NCI-H1436 treated with DMSO at 0.1 percent for 48 hours (cell line): ENCODE data around the gene GIPC2.
"Not testable (repeated sequence)": the region's sequence is repeated elsewhere in the genome, so short reads cannot be mapped to it uniquely, and the experiment has no call there.

Experiments used
- DNase-seq: peaks from one replicate; lab custom pipeline; 2025; lab: John Stamatoyannopoulos, UW

The GIPC2 gene

DNA sequence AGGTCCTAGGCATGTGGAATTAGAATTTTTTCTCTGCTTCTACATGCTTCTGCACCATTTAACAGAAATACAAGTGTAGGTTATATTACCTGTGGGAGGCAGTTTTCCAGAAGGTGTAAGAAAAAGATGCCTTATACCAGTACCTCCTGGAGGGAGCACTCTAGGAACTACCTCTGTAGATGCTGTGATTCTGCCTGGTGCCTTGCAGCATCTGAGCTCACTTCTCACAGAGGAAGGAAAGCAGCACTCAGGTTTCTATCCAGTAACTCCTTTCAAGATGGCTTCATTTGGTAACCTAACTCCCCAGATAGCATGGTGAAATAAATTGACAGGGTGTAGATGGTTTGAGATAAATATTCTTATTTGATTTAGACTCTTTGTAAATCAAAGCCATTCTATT is 50.3 kb downstream of the GIPC2 start:
- DNase-seq = no peak

DNA sequence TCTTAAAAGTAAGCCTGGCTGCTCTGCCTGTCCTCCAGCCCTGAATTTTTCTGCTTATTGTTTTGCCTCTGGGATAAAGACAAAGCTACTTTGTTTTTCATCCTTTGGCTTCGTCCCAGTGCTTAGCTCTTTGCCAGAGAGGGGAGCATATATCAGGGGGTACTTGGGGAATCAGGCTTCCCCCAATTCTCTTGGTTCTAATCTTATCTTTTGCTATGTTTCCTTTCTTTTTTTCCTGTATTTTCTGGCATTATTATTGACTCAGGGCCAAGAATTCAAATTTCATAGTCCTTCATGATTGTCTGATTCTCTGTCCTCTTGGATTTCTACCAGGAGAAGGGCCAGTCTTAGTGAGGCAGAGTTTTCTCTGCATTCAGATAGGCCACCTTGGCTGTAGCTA is 51.2 kb downstream of the GIPC2 start:
- no peak for DNase-seq

DNA sequence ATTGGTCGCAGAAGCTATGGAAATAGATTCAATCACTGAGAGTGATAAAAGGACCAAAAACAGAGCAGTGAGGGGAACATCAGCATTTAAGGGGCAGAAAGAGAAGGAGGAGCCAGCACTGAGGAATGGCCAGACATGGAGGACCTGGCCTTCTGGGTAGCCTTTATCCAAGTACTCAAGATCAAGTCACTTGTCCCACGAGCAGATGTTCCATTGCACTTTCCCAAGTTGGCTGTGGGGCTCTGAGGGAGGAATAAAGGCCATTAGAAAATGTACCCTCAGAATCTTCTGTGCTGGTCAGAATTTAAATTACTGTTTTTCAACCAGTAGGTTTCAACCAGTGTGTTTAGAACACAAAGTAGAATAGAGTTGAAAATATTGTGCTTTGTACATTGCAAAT is 55.3 kb downstream of the GIPC2 start:
- no peak for DNase-seq

DNA sequence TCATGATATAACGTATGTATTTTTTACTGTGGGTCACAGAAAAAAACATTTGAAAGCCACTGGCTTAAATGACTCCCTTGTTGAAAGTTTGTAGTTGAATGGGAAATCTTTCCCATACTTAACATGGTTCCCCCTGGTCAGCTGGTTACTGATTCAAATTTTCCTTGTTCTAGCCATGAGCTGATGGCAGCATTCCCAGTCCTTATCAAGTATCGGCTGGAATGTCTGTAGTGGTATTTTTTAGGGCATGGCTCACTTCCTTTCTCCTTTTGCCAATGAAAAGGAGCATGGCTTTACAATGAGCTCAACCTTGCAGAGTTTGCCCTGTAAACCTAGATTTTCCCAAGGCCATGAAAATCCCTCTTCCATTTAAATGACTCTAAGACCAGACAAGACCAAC is 55.7 kb downstream of the GIPC2 start:
- DNase-seq = no peak

DNA sequence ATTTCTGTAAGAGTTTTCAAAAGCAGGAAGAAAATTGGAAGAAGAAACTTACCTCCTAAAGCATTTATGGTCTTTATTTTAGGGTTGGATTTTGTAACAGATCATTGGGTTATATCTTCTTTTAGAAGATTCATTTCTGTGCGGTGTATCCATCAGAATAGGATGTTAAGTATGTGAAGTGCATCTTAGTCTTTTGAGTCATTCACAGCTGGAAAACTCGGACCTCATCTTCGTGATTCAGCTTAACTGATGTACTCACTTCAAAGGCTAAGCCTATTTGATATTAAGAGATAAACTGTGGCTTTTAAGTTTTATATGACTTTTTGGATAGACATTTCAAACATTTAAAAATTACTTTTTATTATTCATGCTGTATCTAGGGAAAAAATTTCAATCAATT is 56.3 kb downstream of the GIPC2 start:
- no peak for DNase-seq

DNA sequence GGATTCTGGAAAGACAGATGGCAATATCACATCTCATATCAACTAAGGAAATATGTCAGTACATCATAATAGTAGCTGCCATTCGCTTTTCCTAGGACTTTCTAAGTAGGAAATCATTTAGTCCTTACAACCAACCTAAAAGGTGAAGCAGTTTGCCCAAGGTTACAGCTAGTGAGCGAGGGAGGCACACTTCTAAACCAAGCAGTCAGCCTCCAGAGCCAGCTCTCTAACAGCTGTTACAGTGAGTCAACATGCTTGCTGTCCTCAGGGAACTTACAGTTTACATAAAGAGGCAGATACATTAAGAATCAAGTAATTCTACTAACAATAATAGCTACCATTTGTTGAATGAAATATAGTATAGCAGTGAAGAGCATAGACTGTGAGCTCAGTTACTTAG is 57.1 kb downstream of the GIPC2 start:
- DNase-seq = no peak

DNA sequence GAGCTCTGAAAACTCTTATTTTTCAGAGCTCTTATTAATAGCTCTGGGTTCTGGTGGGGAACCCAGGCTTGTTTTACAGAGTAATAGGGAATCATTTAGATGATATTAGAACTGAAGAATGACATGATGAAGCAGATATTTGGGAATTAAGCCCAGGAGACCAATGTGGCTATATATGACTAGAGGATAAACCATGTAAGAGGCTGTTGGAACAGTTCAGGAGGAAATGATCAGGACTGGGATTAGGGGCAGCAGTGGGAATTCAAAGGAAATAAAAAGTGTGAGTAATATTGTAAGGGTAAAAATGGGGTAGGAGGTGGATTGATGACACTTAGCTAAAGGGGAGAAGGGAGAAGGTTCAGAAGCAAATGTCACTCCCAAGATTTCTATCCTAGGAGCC is 58.6 kb downstream of the GIPC2 start:
- no peak for DNase-seq

DNA sequence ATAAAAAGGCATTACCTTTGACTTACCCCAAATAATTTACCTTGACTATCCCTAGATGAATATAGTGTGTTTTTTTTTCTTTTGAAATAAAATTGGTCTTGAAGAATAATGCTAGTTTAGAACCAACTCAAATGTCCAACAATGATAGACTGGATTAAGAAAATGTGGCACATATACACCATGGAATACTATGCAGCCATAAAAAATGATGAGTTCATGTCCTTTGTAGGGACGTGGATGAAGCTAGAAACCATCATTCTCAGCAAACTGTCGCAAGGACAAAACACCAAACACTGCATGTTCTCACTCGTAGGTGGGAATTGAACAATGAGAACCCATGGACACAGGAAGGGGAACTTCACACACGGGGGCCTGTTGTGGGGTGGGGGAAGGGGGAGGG is 63.9 kb downstream of the GIPC2 start:
- not testable (repeated sequence) for DNase-seq

DNA sequence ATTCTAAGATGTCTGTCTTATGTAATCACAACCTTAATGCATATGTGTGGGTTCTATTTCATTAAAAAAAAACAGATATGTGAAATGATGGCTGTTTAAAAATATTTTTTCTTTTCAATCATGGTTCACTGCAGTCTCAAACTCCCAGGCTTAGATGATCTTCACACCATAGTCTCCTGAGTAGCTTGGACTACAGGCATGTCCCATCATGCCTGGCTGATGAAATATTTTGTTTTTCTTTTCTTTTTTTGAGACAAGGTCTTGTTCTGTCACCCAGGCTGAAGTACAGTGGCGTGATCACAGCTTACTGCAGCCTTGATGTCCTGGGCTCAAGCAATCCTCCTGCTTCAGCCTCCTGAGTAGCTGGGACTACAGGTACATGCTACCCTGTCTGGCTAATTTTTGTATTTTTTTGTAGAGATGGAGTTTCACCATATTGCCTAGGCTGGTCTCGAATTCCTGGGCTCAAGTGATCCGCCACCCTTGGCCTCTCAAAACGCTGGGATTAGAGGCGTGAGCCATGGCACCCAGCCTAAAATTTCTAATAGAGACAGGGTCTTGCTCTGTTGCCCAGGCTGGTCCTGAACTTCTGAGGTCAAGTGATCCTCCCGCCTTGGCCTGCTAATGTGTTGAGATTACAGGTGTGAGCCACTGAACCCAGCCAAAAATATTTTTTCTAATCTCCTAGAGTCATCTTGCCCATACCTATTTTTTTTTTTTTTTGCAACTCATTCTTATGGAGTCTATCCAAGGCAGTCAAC is 67.6 kb downstream of the GIPC2 start:
- DNase-seq = no peak

DNA sequence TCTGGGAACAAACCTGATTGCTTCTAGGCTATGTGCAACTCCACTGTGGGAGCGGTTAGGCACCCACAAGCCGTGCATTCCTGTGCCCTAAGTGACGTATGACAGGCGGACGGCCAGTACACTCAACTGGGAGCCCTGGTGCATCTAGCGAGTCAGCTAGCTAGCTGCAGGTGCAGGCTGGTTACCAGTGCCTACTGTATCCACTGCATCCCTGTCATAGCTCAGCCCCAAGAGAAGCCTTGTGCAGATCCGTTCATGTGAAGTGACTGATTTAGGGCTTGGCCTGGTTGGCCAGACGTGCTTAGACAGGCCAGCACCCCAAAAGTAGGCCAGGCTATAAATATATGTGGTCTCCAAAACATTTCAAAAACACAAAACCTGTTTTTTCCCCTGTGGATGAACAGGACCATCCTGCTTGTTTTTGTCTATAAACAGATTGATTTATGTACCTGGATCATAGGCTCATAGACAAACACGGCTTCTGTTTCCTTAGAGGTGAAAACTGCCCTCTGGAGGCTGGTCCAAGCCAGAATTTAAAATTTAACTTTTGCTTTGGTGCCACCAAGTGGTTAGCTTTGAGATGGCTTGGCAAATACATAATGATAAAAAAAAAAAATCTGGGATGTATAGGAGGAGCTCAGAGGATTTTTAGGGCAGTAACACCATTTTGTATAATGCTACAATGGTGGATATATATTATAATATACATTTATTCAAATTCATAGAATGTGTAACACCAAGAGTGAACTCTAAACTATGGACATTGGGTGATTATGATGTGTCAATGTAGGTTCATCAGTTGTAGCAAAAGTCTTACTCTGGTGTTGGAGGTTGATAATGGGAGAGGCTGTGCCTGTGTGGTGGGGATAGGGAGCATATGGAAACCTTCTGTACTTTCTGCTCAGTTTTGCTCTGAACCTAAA is 68.5 kb downstream of the GIPC2 start:
- DNase-seq = no peak

DNA sequence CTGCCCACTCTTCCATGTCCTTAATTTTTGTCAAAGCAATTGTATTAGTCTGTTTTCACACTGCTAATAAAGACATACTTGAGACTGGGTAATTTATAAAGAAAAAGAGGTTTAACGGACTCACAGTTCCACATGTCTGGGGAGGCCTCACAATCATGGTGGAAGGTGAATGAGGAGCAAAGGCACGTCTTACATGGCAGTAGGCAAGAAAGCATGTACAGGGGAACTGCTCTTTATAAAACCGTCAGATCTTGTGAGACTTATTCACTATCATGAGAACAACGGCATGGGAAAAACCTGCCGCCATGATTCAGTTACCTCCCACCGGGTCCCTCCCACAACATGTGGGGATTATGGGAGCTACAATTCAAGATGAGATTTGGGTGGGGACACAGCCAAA is 74.7 kb downstream of the GIPC2 start:
- DNase-seq = not testable (repeated sequence)

DNA sequence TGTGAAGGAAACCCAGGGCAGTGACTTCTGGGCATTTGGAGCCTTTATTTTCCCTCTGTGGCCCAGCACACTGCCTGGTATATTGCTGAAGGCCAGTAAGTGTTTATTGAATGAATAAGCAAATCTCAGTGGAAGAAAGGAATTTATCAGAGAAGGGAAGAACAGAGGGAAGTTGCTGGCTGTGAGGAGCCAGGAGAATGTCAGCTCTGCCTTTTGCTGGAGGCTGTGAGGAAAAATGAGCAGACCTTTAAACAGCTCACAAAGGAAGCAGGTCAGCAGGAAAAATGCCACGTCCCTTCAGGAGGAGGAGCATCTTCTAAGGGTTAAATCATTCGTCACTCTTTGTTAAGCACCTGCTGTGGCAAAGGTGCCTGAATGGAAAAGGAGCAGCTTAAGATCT is 75.9 kb downstream of the GIPC2 start:
- no peak for DNase-seq

DNA sequence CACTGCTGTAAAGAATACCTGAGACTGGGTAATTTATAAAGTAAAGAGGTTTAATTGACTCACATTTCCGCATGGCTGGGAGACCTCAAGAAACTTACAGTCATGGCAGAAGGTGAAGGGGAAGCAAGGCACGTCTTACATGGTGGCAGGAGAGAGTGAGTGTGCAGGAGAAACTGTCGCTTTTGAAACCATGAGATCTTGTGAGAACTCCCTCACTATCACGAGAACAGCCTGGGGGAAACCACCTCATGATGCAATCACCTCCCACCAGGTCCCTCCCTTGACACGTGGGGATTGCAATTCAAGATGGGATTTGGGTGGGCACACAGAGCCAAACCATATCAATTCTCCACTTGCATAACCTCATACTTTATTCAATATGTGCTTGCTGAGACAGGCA is 76.6 kb downstream of the GIPC2 start:
- DNase-seq = no peak

DNA sequence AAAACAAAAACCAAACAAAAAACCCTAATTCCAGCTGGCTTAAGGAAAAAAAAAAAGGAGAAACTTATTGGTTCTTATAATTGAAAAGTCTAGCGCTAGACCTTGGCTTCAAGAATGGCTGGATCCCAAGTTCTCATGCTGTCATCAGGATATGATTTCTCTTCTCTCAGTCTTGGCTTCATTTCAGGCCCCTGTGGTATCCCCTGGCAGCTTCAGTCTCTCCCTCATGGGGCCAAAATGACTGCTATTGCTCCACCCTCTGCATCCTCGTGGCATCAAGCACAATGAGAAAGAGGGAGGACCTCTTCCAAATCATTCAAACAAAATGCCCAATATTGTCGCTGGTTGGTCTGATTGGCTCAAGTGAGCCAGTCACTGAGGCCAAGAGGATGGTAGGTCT is 80.7 kb downstream of the GIPC2 start:
- no peak for DNase-seq

DNA sequence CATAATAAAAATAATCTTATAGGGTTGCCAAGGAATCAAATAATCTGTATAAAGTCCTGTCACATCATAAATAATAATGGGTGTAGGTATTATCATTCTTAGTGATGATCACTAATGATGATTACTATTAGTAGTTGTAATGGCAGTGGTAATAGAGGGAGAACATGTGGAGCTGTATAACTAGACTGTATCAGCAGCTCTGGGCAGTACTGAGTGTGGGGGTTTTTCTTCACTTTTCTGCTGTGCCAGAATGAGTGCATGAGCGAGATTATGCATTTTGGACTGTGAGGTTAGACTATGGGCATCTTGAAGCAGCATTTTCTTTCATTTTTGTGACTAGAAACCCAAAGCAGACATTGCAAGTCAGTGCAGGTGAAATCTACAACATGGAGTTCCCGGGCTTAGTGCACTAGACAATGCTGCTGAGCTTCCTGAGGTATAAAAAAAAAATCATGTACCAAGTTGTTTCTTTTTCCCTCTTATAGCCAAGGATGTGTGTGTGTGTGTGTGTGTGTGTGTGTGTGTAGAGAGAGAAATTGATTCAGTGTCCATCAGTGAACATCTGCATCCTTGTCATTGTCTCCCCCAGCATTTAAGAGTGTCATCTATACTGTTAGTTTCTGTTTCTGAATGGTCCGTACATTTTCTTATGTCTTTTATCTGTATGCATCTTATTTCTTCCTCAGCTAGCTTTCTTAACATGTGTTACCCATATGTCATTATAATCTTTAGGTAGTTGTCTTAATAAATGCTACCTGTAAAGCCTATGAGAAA is 86.6 kb downstream of the GIPC2 start:
- no peak for DNase-seq

DNA sequence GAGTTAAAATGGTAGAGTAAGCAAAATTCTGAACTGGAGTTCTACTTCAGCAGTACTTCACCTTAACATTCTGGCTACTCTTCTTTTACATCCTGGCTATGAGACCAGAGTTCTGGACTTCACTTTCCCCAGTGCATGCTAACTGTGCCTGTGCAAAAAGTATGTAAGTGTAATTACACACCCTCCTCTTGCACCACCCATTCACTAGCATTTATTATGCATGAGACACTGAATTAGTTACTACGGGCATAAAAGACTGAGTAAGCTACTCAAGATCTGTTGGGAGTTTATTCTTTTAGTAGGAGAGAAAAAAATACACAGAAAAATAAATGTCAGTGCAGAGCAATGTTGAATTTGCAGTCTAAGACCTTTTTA is 87.2 kb downstream of the GIPC2 start:
- DNase-seq = no peak

DNA sequence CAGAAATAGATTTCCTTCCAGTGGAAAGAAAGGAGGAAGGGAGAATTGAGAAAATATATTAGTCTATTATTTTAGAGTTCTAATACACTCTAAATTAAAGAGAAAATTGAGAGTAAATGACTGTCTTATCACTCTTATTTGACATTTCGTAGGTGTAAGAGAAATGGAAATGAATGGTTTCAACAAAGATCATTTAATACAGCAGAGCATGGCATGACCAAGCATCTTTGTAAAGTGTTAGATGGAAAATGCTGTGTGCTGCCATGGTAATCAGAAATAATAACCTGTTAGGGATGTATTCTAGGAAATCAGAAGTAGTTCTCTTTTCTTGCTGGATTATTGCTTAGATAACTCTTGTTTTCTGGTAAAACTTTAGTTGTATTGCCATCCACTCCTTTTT is 90.9 kb downstream of the GIPC2 start:
- DNase-seq = no peak

DNA sequence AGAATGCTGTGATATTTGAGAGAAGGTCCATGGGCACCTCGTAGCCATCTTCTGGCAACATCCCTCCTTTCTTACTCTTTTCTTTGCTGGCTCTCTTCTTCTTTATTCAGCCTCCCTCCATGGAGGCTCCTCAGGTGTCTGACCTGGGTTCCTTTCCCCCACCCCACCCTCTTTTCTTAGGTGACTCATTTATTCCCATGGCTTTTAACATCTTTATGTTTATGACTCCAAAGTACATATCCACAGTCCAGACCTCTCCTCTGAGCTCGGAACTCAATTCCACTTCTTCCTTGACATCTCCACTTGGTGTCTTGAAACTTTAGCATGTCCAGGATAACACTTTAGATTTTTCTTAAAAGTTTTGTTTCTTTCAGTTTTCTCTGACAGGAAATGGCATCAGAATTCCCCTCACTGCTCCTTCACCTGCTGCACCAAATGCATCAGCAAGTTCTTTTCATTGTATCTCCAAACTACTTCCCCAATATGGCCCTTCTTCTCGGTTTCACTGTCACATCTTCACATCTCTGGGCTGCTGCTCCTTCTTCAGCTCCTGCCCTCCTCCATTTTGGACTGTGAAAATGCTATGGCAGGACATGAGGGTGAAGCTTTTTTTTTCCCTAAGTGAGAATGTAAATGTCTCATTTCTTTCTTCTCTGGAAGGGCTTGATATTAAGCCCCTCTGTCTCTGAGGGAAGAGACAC is 95.9 kb downstream of the GIPC2 start:
- no peak for DNase-seq

DNA sequence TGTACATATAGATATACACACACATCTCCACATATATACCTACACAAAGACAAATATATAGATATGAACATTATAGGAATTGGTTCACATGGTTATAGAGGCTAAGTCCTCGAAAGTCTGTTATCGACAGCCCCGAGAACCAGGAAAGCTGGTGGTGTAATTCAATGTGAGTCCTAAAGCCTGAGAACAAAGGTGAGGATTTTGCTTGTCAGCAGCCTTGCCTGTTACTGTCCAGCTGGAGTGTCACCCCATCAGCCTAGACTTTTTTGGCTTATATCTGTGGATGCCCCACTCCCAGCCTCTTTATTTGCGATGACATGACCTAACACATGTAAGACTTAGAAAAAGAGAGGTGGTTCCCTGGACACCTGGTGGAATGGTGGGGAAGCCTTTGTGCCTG is 97.0 kb downstream of the GIPC2 start:
- no peak for DNase-seq

DNA sequence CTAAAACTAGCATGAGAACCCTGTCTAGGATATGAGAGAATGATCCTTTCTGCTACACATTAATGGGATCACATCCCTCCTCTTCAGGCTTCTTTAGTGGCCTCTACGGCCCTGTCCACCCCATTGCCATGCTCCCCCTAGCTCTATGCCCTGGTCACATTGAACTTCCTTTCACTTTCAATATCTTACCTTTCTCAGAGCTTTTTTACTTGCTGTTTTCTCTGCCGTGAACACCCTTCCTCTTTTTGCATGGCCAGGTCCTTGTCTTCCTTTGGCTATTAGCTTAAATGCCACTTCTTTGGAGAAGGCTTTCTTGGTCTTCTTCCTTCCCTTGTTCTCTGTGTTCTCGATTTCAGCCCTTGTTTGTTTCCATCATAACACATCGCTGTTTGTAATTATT is 97.4 kb downstream of the GIPC2 start:
- DNase-seq = no peak

DNA sequence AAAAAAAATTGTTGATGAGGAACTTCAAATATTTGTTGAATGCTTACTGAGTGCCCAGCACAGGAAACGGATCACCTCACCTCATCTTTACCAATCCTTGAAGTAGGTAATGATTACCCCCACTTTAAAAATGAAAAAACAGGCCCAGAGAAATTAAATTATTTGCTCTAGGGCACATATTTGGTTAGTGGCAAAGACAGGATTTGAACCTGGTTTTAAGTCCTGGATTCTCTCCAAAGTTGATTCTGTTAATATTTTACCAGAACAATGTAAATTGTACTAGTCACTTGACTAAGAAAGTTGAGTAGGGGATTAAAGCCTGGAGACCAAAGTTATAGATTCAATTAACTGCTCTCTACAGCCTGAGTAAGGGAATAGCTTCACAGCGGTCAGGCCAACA is 97.9 kb downstream of the GIPC2 start:
- DNase-seq = no peak

DNA sequence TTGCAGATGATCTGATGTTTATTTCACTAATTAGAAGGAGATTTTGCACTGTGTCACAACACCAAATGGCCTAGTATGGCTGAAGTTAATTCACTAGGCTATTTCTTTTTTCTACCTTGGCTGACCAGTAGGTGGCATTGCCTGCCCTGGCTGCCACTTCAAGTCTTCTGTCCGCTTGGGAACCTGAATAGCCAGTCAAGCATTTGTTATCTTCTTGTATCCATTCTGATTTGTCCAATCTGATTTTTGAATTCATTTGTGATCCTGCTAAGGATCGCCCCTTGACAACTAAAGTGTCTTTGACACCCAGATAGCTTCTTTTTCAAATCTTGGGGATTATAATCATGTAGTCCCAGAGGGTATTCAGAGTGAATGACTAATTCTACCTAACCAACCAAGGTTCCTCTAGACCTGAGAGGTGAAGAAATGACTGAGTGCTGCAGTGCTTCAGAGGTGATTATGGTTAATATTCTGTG is 99.4 kb downstream of the GIPC2 start:
- no peak for DNase-seq
